Bone marrow (tissue), 2 donors: ENCODE data around the gene NR4A3.

Experiments
- DNase-seq, 2 donors: peaks; one replicate each; lab custom pipeline; 2025; lab: John Stamatoyannopoulos, UW

The NR4A3 gene

DNA sequence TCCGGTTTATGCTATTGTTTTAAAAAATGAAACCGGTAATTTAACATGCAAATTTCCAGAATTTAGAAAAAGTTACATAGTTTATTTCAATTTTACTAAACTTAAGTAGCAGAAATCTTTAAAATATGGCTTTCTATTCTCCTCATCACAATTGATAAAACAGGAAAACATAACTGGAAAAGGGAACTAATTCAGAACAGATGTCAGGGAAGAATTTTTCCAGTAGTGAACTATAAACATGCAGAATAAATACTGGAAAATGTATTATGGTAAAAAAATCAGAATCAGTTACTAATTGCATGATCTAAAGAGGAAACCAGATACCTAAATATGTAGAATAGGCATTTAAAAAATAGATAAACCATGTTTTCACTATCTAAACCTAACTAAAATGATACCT is 7.3 kb upstream of the NR4A3 start:
- no peak for DNase-seq

- DNase-seq: no peak
These were observed 5.3 kb upstream of the NR4A3 start for GRCh38 chr9:99816392-99816791.

- no peak for DNase-seq
These were observed 3.2 kb upstream of the NR4A3 start for GRCh38 chr9:99818500-99818899.

DNA sequence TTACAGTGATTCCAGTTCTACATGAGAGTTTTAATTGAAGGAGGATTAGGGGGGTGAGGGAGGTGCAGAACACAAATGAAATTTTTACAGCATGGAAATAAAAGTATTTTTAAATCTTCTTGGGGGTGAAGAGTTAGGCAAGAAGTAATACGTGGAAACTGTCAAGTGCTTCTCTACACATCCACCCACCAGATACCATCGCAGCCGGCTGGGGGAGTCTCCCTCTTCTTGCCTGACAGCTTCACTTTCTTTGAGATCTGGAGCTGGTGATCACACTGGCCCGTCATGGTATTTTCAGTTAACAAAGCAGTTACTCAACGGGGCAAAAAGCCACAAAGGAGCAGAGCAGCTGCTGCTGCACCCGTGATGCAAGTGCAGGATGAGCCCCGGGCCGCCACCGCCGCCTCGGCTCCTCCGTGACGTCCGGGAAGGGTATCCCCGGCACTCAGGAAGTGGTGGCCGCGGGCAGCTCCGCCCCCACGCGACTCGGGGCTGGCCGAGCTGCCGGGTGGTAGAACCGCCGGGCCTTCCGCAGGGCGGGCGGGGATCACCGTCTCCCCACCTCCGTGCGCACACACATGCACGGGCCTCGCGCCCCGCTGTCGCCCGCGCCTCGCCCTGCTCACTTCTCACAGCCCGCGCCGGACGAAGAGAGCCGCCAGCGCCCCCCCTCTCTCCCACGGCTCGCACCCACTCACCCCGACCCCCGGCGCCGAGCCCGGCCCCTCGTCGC is 2.4 kb upstream of the NR4A3 start:
- DNase-seq: peak; percentile 85 to 97

DNA sequence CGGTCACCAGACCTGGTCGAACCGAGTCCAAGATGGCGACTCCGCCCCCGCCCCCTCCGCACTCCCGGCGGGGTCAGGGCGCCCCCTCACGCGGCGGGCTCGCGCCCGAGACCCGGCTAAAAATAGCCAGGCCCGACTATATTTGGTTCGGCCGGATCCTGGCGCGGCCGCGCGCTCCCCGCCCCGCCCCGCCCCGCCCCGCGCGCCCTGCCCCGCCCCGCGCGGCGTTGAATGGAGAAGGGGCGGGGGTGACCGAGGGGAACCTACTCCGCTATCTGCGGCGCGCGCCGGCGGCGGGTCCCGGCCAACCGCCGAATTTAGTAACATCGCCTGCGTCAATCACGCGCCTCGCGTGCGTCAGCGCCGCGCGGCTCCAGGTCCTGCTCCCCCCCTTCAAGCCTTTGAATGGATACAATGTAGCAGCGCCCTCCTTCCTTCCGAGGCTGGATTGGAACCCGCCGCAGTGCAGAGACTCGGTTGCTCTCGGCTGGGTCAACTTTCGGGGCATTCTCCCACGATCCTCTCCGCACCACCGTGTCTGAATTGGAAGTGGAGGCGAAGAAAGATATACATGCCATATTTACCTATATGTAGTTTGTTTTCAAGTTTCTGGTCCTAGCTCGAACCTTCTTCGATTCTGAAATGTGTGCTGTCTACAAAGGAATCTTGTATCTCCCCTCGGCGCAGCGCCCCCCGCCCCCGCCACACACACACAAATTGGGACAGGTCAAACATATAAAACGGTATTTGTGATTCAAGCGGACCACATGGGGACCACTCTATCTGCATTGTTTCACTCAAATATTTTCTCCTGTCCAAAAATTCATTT is 1.6 kb upstream of the NR4A3 start:
- DNase-seq: peak; percentile 77 to 97

DNA sequence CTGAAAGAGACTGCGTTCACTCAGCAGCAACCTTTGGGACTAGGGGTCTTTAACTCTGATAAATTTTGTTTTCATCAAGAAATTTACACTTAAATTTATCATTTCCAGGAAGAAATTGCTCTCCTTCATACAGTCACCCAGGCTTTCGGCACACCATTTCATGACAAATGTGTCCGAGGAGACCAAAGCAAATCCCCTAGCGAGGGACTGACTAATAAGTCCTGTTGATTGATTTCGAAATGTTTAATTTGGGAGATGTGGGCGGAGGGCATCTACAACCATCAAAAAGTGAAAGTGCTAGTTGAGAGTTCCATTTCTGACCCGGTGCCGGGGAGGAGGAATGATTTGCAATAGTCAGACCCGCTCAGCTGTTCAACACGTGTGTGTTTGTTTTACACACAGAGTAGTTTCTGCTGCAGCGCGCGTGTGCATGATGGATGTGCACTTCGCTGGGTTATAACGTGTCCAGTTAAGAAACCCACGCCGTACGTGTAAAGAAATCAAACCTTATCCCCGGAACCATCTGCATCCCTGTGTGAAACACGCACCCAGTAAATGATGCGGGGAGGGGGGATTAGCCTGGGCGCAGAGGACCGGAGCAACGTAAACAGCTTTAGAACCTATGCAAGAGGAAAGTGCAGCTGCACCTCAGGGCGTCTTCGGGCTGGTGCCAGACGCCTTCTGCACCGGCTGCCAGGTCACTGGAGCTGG is 845 bp upstream of the NR4A3 start:
- peak in 1 of 2 donors; percentile 56 for DNase-seq

DNA sequence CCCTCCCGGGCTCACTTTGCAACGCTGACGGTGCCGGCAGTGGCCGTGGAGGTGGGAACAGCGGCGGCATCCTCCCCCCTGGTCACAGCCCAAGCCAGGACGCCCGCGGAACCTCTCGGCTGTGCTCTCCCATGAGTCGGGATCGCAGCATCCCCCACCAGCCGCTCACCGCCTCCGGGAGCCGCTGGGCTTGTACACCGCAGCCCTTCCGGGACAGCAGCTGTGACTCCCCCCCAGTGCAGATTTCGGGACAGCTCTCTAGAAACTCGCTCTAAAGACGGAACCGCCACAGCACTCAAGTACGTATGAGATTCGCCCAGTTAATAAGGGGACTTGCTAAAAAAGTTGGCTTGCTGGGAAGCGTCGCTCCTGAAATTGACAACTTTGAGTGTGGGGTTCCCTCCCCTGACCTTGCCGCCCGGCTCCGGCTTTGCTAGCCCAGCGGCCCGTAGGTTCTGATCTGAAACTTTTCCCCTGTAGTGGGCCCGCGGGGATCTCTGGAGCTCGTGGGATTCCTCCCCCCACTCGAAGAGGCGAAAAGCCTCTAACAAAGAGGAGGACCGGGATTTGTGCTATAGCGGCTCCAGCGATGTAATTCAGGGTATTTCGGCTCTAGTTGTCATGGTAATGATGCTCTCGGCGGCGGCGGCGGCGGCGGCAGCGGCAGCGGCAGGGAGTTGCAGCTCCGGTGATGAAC is 572 bp downstream of the NR4A3 start:
- DNase-seq: peak in 1 of 2 donors; percentile 53

DNA sequence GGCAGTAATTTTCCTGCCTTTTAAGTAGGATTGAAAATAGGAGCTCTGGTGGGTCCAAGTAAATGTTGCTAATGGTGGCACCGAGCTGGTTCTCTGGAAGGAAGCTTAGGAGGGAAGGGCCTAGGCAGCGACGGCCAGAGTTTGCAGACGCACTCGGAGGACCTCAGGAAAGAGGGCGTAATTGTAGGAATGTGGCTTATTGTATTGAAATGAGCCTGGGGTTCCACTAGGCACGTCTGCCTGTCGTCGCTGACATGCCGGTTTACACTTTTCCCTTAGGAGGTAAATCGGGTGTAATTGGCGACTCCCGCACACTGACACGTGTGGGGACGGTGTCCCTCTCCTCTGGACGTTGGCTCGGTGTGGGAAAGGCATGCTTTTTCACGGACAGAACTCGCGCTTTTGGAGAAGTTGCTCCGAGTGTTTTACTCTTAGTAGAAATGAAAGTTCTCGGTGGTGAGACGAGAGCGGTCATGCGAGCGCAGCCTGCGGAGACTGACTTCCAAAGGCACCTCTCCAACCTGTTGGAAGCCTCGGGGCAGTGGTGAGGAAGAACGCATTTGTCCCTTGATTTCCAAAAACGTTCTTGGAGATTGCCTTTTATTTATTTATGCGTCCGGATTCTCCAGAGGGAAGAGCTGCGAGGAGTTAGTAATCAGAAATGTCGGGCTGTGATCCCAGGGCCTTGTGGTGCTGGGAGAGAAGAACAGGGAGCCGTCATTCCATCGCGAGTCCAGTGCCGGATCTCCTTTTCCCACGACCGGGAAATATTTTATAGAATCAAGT is 1.3 kb downstream of the NR4A3 start:
- no peak for DNase-seq

- peak in 1 of 2 donors; percentile 56 for DNase-seq
These were observed 2.1 kb downstream of the NR4A3 start for GRCh38 chr9:99823681-99824377.

- DNase-seq: peak; percentile 26 to 36
These were observed 2.9 kb downstream of the NR4A3 start for GRCh38 chr9:99824378-99825171.

GRCh38 chr9:99825172-99826046 is 3.7 kb downstream of the NR4A3 start:
- DNase-seq: no peak

GRCh38 chr9:99826579-99826978 is 4.9 kb downstream of the NR4A3 start:
- no peak for DNase-seq

DNA sequence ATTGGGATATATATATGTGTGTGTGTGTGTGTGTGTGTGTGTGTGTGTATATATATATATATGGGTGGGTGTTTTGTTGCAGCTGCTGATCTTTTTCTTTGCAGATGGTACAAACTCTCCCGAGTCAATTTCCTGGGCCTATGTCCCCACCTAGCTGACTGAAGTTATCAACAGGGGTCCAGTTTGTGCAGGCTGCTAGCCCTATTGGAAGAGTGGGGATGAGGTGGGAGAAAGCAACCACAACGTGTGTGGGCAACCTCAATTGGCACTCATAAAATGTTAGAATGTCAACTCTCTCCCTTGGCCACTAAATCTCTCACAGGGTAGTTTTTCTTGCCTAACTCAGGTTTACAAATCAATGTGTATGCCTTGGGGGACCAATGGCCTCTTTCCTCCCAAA is 5.6 kb downstream of the NR4A3 start:
- DNase-seq: no peak

DNA sequence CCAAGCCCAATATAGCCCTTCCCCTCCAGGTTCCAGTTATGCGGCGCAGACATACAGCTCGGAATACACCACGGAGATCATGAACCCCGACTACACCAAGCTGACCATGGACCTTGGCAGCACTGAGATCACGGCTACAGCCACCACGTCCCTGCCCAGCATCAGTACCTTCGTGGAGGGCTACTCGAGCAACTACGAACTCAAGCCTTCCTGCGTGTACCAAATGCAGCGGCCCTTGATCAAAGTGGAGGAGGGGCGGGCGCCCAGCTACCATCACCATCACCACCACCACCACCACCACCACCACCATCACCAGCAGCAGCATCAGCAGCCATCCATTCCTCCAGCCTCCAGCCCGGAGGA is 6.3 kb downstream of the NR4A3 start:
- DNase-seq: no peak

DNA sequence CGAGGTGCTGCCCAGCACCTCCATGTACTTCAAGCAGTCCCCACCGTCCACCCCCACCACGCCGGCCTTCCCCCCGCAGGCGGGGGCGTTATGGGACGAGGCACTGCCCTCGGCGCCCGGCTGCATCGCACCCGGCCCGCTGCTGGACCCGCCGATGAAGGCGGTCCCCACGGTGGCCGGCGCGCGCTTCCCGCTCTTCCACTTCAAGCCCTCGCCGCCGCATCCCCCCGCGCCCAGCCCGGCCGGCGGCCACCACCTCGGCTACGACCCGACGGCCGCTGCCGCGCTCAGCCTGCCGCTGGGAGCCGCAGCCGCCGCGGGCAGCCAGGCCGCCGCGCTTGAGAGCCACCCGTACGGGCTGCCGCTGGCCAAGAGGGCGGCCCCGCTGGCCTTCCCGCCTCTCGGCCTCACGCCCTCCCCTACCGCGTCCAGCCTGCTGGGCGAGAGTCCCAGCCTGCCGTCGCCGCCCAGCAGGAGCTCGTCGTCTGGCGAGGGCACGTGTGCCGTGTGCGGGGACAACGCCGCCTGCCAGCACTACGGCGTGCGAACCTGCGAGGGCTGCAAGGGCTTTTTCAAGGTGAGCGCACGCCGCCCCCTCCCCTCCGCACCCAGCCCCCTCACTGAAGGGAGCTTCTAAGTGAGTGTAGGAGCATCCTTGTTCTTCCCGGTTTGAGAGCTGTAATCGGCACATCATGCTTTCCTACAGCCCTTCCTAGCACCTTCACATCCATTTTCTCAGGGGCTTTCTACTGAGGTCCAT is 6.9 kb downstream of the NR4A3 start:
- DNase-seq: no peak

- DNase-seq: no peak
These were observed 10.3 kb downstream of the NR4A3 start for GRCh38 chr9:99831857-99832557.

DNA sequence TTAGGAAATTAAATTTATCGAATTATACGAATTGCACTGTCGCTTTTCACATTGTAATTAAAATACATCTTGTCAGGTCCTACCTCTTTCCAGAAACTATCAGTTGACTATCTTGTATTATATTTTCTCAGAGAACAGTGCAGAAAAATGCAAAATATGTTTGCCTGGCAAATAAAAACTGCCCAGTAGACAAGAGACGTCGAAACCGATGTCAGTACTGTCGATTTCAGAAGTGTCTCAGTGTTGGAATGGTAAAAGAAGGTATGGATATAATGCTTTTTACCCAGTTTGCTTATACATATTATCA is 10.8 kb downstream of the NR4A3 start:
- no peak for DNase-seq

GRCh38 chr9:99833735-99834134 is 12.1 kb downstream of the NR4A3 start:
- DNase-seq: no peak
